GM12873 (cell line): ENCODE measurements around the gene TMEFF1.

ENCODE experiments used
- CTCF ChIP-seq: IDR thresholded peaks from 2 replicates; pipeline ENCODE4 v1.5.1; 2012; ENCODE audit warnings: low read depth, mild to moderate bottlenecking, moderate library complexity, low read length, control low read depth; ENCODE audit not compliant: insufficient read depth; ENCODE audit errors: missing control alignments

The TMEFF1 gene

GRCh38 chr9:100534401-100534800, 61.5 kb downstream of the TMEFF1 start:
- TF ChIP-seq CTCF = no peak

GRCh38 chr9:100540327-100540726, 67.4 kb downstream of the TMEFF1 start:
- TF ChIP-seq CTCF = no peak

GRCh38 chr9:100549048-100549447, 76.1 kb downstream of the TMEFF1 start:
- TF ChIP-seq CTCF = no peak

GRCh38 chr9:100554935-100555401, 82.0 kb downstream of the TMEFF1 start:
- no peak for TF ChIP-seq CTCF

- no peak for TF ChIP-seq CTCF
These were observed 82.5 kb downstream of the TMEFF1 start for GRCh38 chr9:100555471-100555870.

- no peak for TF ChIP-seq CTCF
These were observed 84.1 kb downstream of the TMEFF1 start for GRCh38 chr9:100557053-100557452.

- TF ChIP-seq CTCF = no peak
These were observed 88.3 kb downstream of the TMEFF1 start for GRCh38 chr9:100561256-100561655.

GRCh38 chr9:100567856-100568255, 94.9 kb downstream of the TMEFF1 start:
- no peak for TF ChIP-seq CTCF
